Measurements from ENCODE around the gene SSH3. TPM values are rescaled to one million over a fixed set of nuclear protein-coding genes. Genes with fewer than 3 reads are reported as not detected.

Gene SSH3
- total RNA-seq, 1 donor from 2014 or later = 35.0 TPM

- H3K27me3 ChIP-seq (ENCODE audit: control insufficient read depth, insufficient read depth, low read length) = no peaks in the 10 kb centered on the region
- FAIRE-seq (no peak), DNase-seq (ENCODE audit: low read depth) (no peak)
- H3K36me3 ChIP-seq (ENCODE audit: control insufficient read depth, insufficient read depth, low read length) = peaks cover 29% of the 10 kb centered on the region
- H3K4me3 ChIP-seq (ENCODE audit: low read depth, low read length) = no peak overlapping the region
- TF ChIP-seq CTCF (IDR thresholded peaks at IDR 0.05; ENCODE audit: insufficient read depth, low read length, severe bottlenecking) = no peak
Measured at GRCh38 chr11:67295846-67296245, 7.5 kb upstream of the SSH3 start.

GRCh38 chr11:67298786-67299185 lies 4.5 kb upstream of the SSH3 start:
- no peak for TF ChIP-seq CTCF (IDR thresholded peaks at IDR 0.05; ENCODE audit: insufficient read depth, low read length, severe bottlenecking)
- Histone ChIP-seq H3K36me3 (ENCODE audit: control insufficient read depth, insufficient read depth, low read length) (peaks cover 21% of the 10 kb centered on the region), H3K4me3 (ENCODE audit: low read depth, low read length) (no peak overlapping the region), H3K27me3 (ENCODE audit: control insufficient read depth, insufficient read depth, low read length) (no peaks in the 10 kb centered on the region)
- no peak for FAIRE-seq
- DNase-seq (ENCODE audit: low read depth) = no peak

GRCh38 chr11:67299471-67300191 lies 3.7 kb upstream of the SSH3 start:
- Histone ChIP-seq H3K4me3 (ENCODE audit: low read depth, low read length) (no peak overlapping the region), H3K27me3 (ENCODE audit: control insufficient read depth, insufficient read depth, low read length) (no peaks in the 10 kb centered on the region), H3K36me3 (ENCODE audit: control insufficient read depth, insufficient read depth, low read length) (peaks cover 20% of the 10 kb centered on the region)
- FAIRE-seq = no peak
- no peak for DNase-seq (ENCODE audit: low read depth)
- no peak for TF ChIP-seq CTCF (IDR thresholded peaks at IDR 0.05; ENCODE audit: insufficient read depth, low read length, severe bottlenecking)

- FAIRE-seq (peak; percentile 28), DNase-seq (ENCODE audit: low read depth) (no peak)
- Histone ChIP-seq H3K27me3 (ENCODE audit: control insufficient read depth, insufficient read depth, low read length) (no peaks in the 10 kb centered on the region), H3K36me3 (ENCODE audit: control insufficient read depth, insufficient read depth, low read length) (peaks cover 22% of the 10 kb centered on the region), H3K4me3 (ENCODE audit: low read depth, low read length) (no peak overlapping the region)
- TF ChIP-seq CTCF (IDR thresholded peaks at IDR 0.05; ENCODE audit: insufficient read depth, low read length, severe bottlenecking) = no peak
Measured at GRCh38 chr11:67300256-67300755, 3.0 kb upstream of the SSH3 start.

- DNase-seq (ENCODE audit: low read depth) (no peak), FAIRE-seq (no peak)
- no peaks in the 10 kb centered on the region for H3K27me3 ChIP-seq (ENCODE audit: control insufficient read depth, insufficient read depth, low read length)
- TF ChIP-seq CTCF (IDR thresholded peaks at IDR 0.05; ENCODE audit: insufficient read depth, low read length, severe bottlenecking) = no peak
- H3K4me3 ChIP-seq (ENCODE audit: low read depth, low read length) = no peak overlapping the region
- H3K36me3 ChIP-seq (ENCODE audit: control insufficient read depth, insufficient read depth, low read length) = peaks cover 24% of the 10 kb centered on the region
Measured at GRCh38 chr11:67300756-67301312, 2.5 kb upstream of the SSH3 start.

All from bronchial epithelial cell (primary cell).